Epidermal melanocyte (primary cell): ENCODE measurements around the gene RETREG3.
"Not testable (repeated sequence)": the region's sequence is repeated elsewhere in the genome, so short reads cannot be mapped to it uniquely, and the experiment has no call there.

ENCODE experiments used
- DNase-seq: peaks from one replicate; pipeline ENCODE4 v3.0.0; 2011; ENCODE audit warnings: low spot score; ENCODE audit not compliant: insufficient read length

RETREG3 gene

GRCh38 chr17:42553161-42553818 is 55.9 kb downstream of the RETREG3 start:
- no peak for DNase-seq

- DNase-seq = not testable (repeated sequence)
Measured at GRCh38 chr17:42552736-42553135, 56.4 kb downstream of the RETREG3 start, which contains the start of gene HSD17B1. Gene HSD17B1 (plus strand): TSS chr17:42552923. CDS start chr17:42552934, 11 bp downstream.

DNA sequence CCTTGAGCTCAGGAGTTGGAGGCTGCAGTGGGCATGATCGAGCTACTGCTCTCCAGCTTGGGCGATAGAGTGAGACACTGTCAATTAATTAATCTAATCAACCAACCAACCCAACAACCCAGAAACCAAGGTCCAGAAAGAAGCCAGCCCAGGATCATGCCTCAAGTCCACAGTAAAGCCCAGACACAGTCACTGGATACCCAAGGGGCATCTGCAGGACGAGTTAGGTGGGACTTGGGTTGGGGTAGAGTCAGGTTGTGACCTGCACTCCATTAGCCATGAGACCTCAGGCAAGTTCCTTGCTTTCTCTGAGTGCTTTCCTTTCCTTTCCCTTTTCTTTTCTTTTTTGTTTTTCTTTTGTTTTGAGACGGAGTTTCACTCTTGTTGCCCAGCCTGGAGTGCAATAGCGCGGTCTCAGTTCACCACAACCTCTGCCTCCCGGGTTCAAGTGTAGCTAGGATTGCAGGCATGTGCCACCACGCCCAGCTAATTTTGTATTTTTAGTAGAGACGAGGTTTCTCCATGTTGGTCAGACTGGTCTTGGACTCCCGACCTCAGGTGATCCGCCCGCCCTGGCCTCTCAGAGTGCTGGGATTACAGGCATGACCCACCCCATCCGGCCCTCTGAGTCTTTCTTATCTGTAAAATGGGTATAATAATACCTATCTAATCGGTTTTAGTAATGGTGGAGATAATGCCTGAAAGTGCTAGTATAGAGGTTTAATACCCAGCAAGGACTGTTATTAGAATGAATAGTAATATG is 60.0 kb downstream of the RETREG3 start:
- DNase-seq = peak; percentile 10

GRCh38 chr17:42548070-42548837 is 60.9 kb downstream of the RETREG3 start:
- DNase-seq = peak; percentile 11

- no peak for DNase-seq
Measured at GRCh38 chr17:42547698-42548069, 61.5 kb downstream of the RETREG3 start.

- DNase-seq = peak; percentile 22
Measured at GRCh38 chr17:42547001-42547461, 62.1 kb downstream of the RETREG3 start.

DNA sequence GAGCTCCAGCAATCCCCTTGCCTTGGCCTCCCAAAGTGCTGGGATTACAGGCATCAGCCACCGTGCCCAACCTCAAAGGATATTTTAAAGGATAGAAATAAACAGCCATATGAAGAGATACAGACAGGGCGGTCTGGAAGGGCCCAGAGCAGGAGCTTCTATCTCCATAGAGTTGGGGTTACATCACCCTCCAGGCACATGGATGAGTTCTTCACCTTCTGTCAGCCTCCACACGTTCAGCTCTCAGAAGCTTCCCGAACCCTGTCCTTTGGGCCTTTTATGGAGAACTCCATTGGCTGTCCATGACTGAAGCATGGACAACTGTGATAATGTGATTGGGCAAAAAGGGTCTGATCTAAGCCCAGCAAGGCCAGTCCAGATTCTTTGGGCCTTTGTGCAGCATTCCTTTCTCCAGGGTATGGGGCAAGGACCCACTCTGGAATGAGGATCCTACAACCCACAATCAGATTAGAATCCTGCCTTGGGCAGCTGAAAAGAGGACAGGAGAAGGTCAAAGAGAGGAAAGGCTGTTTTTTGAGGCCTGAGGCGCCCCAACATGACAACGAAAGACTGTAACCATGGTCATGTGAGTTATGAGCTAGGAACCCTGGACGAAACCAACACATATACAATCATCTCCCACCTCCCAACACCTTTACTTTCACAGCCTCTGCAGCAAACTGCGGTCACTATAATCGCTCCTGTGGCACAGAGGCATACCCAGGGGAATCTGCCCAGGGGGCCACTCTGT is 63.2 kb downstream of the RETREG3 start:
- DNase-seq = not testable (repeated sequence)

- no peak for DNase-seq
Measured at GRCh38 chr17:42544874-42545283, 64.3 kb downstream of the RETREG3 start.

DNA sequence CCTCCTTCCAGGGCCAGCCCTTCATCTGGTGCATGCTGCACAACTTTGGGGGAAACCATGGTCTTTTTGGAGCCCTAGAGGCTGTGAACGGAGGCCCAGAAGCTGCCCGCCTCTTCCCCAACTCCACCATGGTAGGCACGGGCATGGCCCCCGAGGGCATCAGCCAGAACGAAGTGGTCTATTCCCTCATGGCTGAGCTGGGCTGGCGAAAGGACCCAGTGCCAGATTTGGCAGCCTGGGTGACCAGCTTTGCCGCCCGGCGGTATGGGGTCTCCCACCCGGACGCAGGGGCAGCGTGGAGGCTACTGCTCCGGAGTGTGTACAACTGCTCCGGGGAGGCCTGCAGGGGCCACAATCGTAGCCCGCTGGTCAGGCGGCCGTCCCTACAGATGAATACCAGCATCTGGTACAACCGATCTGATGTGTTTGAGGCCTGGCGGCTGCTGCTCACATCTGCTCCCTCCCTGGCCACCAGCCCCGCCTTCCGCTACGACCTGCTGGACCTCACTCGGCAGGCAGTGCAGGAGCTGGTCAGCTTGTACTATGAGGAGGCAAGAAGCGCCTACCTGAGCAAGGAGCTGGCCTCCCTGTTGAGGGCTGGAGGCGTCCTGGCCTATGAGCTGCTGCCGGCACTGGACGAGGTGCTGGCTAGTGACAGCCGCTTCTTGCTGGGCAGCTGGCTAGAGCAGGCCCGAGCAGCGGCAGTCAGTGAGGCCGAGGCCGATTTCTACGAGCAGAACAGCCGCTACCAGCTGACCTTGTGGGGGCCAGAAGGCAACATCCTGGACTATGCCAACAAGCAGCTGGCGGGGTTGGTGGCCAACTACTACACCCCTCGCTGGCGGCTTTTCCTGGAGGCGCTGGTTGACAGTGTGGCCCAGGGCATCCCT is 65.7 kb downstream of the RETREG3 start:
- no peak for DNase-seq

GRCh38 chr17:42541041-42541833 is 67.9 kb downstream of the RETREG3 start:
- no peak for DNase-seq

DNA sequence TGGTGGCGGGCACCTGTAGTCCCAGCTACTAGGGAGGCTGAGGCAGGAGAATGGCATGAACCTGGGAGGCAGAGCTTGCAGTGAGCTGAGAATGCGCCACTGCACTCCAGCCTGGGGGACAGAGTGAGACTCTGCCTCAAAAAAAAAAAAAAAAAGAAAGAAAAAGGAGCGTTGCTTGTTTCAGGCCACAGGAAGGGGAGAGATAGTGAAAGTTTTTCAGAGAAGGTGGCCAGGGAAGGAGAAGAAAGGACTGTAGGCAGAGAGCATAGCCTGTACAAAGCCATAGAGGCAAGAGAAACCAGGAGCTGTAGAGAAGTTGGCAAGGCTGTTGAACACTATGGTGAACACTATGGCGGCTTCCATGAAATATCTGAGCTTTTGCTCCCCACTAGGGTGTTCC is 68.6 kb downstream of the RETREG3 start:
- DNase-seq = not testable (repeated sequence)

GRCh38 chr17:42538482-42538881 is 70.7 kb downstream of the RETREG3 start:
- no peak for DNase-seq

DNA sequence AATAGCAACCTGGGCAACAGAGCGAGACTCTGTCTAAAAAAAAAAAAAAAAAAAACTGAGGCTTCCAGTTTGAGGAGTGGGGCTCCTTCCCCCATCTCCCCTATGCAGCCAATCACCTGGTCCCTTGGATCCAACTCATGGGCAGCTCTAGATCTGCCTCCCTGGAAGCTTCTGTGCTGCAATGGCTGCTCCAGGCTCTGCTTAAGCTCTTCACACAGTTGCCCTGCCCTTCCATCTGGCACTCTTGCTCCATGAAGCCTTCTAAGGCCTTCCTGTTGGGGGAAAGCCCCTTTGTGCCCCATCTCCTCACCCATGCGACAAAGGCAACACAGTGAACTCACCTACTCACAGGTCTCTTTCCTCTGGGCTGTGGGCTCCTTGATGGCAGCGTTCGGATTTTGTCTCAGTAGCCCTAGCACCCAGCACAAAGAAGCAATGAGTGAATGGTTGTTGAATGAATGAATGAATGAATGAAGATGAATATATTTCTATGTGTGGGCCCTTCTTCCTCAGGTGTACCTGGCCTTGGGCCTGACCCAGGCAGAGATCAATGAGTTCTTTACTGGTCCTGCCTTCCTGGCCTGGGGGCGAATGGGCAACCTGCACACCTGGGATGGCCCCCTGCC is 71.2 kb downstream of the RETREG3 start:
- no peak for DNase-seq

DNA sequence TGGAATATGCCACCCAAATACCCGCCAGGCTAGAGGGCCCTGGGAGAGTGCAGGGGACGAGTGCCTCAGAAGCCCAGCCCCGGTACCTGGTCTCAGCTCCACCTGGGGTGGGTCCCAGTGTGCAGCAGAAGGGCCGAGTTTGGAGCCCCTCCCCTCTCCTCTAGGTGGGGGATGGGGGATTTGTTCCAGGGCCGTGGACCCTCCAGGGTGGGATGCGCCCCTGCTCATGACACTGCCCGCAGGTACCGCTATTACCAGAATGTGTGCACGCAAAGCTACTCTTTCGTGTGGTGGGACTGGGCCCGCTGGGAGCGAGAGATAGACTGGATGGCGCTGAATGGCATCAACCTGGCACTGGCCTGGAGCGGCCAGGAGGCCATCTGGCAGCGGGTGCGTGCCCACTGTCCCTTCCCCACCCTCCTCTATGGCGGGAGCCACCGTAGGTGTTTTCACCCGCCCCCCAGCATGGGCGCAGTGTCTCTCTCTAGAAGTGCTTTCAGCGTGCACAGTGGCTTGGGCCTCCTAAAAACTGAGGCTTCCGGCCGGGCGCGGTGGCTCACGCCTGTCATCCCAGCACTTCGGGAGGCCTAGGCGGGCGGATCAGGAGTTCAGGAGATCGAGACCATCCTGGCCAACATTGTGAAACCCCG is 71.9 kb downstream of the RETREG3 start:
- DNase-seq = no peak

- DNase-seq = peak; percentile 88
Measured at GRCh38 chr17:42536372-42537155, 72.6 kb downstream of the RETREG3 start.

- DNase-seq = peak; percentile 100
Measured at GRCh38 chr17:42536048-42536371, 73.2 kb downstream of the RETREG3 start, which contains the start of gene NAGLU. Gene NAGLU (plus strand): TSS chr17:42536241. CDS start chr17:42536273, 32 bp downstream.

GRCh38 chr17:42535155-42536047 is 73.8 kb downstream of the RETREG3 start:
- DNase-seq = no peak
